PFSK-1 (cell line): ENCODE results near the gene ZNF280A.

Experiments
- FOXP2 ChIP-seq: optimal IDR thresholded peaks from 2 replicates; pipeline ENCODE3; 2011; ENCODE audit warnings: borderline replicate concordance, control low read depth, inconsistent platforms; ENCODE audit not compliant: insufficient read depth; ENCODE audit errors: extremely low read length, extremely low read depth
- POLR2AphosphoS5 ChIP-seq: IDR thresholded peaks from 2 replicates; pipeline ENCODE4 v1.6.1; 2012; ENCODE audit warnings: low read depth, mild to moderate bottlenecking, control low read depth, low read length, moderate library complexity
- REST ChIP-seq, 2 experiments: IDR thresholded peaks; 2 replicates each; pipeline versions ENCODE4 v1.6.1 to v1.8.0; 2011 to 2012; ENCODE audit warnings: low read depth in 2 of 2, low read length in 2 of 2, control low read depth in 1 of 2, inconsistent platforms in 1 of 2, mild to moderate bottlenecking in 1 of 2, moderate library complexity in 1 of 2; ENCODE audit not compliant: insufficient read depth in 1 of 2
- SIN3A ChIP-seq: IDR thresholded peaks from 2 replicates; pipeline ENCODE4 v1.6.1; 2012; ENCODE audit warnings: mild to moderate bottlenecking, low read length, moderate library complexity, borderline replicate concordance; ENCODE audit not compliant: insufficient read depth
- TAF1 ChIP-seq: IDR thresholded peaks from 2 replicates; pipeline ENCODE4 v1.6.1; 2012; ENCODE audit warnings: low read length, control low read depth, borderline replicate concordance; ENCODE audit not compliant: insufficient read depth

Gene ZNF280A

GRCh38 chr22:22550789-22551434 is 30.8 kb upstream of the ZNF280A start:
- TF ChIP-seq POLR2AphosphoS5 (no peak), FOXP2 (no peak), SIN3A (no peak), REST (IDR thresholded peaks at IDR 0.05; ENCODE audit: insufficient read depth in 1 of 2, low read depth in 2 of 2, low read length in 2 of 2) (no peak), TAF1 (no peak)

GRCh38 chr22:22548910-22549309 is 28.8 kb upstream of the ZNF280A start:
- TF ChIP-seq SIN3A, result no peak

- TF ChIP-seq SIN3A (no peak), TAF1 (no peak), REST (IDR thresholded peaks at IDR 0.05; ENCODE audit: insufficient read depth in 1 of 2, low read depth in 2 of 2, low read length in 2 of 2) (no peak), FOXP2 (no peak), POLR2AphosphoS5 (no peak)
These were observed 28.2 kb upstream of the ZNF280A start for GRCh38 chr22:22548317-22548716.

- TF ChIP-seq FOXP2 (no peak), TAF1 (no peak), REST (IDR thresholded peaks at IDR 0.05; ENCODE audit: insufficient read depth in 1 of 2, low read depth in 2 of 2, low read length in 2 of 2) (no peak), SIN3A (no peak), POLR2AphosphoS5 (no peak)
These were observed 27.7 kb upstream of the ZNF280A start for GRCh38 chr22:22547692-22548300.

GRCh38 chr22:22547226-22547625 is 27.2 kb upstream of the ZNF280A start:
- TF ChIP-seq SIN3A (no peak), REST (IDR thresholded peaks at IDR 0.05; ENCODE audit: insufficient read depth in 1 of 2, low read depth in 2 of 2, low read length in 2 of 2) (no peak), POLR2AphosphoS5 (no peak), FOXP2 (no peak), TAF1 (no peak)
